GM18870 (cell line): ENCODE results near the gene PLCB1.
"Not testable (repeated sequence)": the region's sequence is repeated elsewhere in the genome, so short reads cannot be mapped to it uniquely, and the experiment has no call there.

ENCODE experiments used
- ATAC-seq: cut with Tn5 transposase; IDR thresholded peaks from one replicate; pipeline ENCODE4 v1.9.1; 2021; ENCODE audit warnings: moderate library complexity; ENCODE audit not compliant: unreplicated experiment

PLCB1 gene

DNA sequence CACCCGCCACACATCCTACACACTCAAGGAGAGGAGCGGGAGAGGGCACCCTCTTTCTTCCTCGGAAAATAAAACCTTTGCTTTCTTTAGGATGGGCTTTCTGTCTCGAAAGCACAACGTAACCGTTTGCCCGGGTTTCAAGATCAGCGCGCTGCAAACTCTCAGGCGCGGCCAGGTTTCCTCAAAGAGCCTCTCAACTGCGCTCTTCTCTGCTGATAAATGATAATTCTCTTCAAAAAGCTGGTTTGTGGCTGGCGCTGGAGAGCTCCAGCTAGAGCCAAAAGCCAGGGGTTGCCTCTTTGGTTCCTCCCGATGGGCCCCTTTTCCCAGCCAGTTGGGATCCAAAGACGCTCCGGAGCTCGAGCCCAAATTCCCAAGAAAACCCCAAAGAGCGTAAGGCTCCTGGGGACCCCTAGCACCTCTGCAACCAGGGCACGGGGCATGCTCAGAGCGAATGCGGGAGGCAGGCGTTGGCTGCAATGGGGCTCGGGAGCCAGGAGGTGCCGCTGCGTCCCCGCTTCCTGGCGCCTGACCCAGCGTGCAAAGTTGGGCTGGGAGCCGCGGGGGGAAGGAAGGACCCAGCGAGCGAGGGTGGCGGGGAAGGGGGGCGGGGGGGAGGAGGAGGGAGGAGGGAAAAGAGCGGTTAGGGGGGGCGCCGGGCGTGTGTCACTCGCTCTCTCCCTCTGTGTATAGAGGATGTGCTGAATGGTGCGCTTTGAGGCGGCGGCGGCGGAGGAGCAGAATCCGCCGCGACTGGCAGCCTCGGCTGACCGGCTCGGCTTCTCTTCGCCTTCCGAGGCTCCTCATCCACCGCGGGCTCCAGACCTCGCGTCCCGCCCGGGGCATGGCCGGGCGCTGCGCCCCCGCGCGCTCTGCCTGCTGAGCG lies at the start of gene PLCB1:
PLCB1 (plus strand) TSS at position 669 of the 886 bp plus-strand sequence. CDS start 386 bp downstream, outside the sequence.
- ATAC-seq = no peak

DNA sequence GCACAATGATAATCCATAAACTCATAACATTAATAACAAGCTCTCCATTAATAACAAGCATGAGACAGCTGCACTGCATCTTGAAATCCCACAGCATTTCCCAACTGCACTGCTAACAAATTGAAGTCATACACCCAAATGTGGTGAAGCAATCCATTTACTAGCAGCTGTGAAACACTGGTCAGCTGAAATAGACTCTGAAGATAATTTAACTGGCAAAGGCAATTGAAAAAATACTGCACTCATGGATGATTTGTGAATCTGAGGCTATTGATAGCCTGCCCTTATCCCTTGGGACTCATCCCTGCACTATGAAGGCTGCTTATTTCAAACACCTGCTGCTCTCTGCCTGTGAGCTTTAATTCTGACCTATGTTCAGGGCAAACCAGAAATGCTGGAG lies 49.1 kb upstream of the PLCB1 start:
- ATAC-seq = no peak

DNA sequence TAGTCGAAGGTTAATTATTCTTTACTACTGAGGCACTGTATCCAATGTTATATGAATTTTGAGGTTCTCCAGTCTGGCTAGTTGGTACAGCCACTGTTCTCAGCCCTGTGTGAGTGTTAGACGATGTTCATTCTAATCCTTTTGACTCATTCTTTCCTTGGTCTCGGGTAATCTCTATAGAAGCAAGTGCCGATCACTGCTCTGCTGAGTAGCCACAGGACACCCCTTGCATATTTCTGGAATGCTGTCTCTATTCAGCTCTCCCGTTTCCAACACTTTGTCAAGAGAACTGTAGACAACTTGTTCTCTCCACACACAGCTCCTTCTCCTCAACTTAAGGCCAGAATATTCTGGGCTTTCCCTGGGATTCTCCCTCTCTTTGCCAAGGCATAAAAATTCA lies 42.4 kb upstream of the PLCB1 start:
- no peak for ATAC-seq

DNA sequence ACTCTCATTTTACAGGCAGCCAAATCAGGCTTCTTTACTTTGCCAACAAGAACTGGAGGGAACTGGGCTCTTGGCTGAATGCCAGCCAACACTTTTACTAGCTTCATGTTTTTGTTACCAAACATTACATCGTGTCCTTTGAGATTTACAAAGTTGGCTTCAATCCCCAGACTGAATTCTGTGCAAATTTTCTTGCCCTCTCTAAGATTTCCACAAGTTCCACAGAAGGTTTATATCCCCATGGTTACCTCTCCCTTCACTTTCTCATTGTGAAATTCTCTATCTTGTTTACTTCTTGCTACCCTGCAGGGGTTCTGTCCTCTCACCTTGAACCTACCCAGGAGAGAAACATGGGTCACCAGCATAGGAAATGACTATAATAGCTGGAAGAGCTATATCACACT lies 37.6 kb upstream of the PLCB1 start:
- ATAC-seq = no peak

DNA sequence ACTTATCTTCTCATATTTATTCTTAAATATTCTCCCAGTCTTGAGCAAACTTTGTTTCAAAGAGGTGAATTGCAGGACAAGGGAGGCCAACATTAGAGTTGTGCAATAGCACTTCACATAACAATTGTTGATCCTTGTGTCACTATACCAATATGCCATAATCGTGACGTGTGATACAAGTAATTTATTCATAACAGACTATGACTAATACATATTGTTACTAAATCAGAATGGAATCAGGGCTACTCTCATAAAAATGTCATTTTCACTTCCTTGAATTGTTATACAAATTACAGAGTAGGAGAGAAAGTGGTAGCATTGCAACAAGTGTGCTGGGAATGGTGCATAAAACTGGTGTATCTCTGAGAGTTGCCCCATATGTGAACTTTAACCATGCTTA lies 37.2 kb upstream of the PLCB1 start:
- ATAC-seq = no peak

DNA sequence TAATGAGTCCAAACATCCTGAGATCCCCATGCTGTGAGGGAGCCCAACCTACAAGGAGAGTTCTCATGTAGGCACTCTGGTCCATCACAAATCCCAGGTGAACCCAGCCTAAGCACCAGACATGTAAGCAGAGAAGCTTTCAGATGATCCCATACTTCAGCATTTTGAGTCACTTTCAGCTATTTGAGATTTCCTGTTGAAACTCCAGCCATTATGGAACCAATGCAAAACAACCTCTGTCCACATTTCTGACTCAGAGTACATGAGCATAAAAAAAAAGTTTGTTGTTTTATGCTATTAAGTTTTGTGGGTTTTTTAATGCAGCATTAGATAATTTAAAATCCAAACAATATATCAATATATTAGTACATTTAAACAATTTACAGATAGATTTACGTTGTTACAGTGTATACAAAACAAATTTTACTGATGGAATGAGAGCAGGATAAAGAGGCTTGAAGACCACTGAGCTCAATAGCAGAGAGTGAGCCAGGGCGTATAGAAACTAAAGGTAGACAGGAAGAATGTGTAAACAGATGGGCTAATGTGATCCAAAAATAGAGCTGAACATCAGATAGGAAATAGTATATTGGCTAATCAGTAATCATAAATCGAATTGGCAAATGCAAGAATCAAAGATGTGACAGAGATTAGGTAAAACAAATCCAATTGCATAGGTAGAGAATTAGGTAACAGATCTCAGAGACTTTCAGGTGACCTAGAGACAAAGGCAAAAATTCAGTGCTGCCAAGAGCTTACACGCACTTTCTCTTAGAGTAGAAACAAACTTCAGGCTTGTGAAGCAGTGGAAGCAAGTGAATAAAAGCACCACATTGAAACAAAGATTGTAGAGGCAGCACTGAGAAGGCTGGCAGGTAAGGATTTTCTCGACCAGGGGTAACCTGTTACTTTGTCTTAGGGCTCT lies 36.2 kb upstream of the PLCB1 start:
- no peak for ATAC-seq

DNA sequence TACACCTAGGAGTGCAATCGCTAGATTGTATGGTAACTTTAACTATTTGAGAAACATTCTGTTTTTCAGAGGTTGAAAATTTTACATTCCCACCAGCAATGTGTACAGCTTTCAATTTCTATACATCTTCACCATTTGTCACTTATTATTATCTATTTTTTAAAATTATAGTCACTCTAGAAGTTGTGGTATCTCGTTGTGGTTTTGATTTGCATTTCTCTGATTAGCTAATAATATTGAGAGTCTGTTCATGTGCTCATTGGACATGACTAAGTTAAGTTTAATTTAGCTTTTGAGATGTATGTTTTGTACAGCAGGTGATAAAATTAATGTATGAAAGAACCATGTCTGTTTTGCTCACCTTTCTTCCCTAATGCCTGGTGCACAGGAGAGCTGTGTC lies 34.8 kb upstream of the PLCB1 start:
- ATAC-seq = no peak

DNA sequence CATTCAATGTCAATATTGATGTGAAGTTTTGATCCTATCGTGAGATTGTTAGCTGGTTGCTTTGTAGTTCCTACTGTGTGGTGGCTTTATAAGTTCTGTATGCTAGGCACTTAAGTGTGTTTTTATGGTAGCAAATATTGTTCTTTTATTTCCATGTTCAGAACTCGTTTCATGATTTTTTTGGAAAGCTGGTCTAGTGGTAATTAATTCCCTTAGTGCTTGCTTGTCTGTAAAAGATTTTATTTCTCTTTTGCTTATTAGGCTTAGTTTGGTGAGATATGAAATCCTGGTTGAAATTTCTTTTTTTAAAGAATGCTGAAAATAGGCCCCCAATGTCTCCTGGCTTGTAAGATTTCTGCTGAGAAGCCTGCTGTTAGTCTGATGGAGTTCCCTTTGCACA lies 27.8 kb upstream of the PLCB1 start:
- ATAC-seq = no peak

DNA sequence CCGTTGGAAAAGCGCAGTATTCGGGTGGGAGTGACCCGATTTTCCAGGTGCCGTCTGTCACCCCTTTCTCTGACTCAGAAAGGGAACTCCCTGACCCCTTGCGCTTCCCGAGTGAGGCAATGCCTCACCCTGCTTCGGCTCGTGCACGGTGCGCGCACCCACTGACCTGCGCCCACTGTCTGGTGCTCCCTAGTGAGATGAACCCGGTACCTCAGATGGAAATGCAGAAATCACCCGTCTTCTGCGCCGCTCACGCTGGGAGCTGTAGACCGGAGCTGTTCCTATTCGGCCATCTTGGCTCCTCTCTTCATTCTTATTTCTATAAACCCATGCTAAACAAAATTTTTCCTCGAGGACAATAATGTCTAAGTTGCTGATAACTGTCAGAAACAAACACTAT lies 17.5 kb upstream of the PLCB1 start:
- ATAC-seq = not testable (repeated sequence)

DNA sequence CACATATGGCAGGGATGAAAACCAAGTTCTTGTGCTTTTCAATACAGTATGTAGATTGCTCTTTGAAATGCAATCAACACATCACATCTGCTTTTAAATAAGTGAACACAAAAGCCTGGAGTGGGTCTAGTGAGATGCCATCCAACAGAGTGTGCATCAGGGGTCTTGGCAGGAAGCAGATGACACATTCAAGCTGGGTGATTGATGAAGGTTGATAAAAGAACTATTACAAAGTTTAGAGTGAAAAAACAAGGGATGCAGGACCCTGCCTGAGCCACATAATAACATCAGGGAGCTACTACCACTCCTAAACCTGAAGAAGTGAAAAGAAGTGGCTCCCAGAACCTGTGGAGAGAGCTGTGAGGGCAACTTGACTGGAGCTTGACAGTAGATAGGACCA lies 16.6 kb upstream of the PLCB1 start:
- ATAC-seq = no peak

DNA sequence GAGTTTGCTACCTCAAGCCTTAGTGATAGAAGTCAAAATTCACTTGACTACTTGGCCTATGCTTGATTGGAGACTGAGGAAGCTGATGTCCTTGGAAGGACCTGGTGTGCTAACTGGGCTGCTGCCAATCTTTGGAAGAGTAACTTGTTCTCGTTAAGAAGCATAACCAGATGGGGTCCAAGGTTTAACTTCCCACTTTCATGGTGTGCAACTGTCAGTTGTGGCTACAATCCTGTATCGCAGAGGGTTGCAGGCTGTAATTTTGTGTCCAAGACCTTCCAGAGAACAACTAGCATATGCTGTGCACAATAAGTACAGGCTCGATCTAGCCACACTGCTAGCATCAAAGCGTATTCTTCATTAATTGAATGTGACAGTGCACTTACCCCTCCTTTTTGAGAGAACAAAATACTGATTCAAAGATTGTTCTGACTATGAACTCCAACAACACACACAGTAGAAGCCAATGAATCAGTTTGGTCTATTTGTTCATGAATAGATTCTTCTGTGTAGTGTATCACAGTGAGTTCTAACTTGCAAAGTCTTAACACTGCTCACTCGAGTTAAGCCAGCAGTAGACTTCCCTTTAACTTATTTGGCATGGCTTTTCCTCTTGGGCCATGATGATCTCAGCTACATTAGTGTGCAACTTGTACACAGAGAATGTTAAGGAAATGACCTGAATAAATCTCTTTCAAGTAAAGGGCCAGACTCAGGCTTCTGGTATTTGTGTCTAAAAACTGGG lies 15.8 kb upstream of the PLCB1 start:
- no peak for ATAC-seq

DNA sequence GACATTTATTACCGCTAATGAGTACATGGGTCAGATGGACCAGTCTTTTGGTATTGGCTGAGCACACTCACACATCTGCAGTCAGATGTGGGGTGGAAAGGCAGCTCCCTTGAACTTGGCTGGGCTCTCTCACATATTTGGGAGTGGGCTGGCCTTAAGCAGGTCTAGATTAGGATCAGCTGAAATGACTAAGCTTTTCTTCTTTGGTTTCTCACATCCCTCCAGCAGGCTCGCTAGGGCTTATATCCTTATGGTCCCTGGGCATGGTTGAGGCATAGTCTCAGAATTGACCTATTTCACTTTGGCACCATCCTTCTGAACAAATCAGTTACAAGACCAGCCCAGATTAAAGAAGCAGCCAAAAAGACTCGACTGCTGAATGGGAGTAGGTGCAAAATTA lies 14.4 kb upstream of the PLCB1 start:
- ATAC-seq = no peak

DNA sequence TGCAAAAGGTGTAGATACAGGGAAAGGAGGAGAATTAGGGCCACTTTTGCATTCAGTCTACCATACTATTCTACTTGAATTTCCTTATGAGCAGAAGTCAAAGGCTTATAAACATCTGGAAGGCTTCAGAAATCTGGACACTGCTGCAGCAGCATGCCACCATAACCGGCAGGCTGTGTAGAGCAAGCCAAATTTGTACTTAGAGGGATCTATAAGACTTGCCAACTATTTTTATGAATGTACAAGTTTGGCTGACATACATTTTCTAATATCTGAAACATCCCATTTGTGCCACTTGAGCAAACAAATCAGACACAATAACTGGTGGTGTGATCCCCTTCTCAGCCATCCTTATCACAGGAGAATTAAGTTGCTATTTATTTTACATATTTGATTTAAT lies 14.0 kb upstream of the PLCB1 start:
- no peak for ATAC-seq

DNA sequence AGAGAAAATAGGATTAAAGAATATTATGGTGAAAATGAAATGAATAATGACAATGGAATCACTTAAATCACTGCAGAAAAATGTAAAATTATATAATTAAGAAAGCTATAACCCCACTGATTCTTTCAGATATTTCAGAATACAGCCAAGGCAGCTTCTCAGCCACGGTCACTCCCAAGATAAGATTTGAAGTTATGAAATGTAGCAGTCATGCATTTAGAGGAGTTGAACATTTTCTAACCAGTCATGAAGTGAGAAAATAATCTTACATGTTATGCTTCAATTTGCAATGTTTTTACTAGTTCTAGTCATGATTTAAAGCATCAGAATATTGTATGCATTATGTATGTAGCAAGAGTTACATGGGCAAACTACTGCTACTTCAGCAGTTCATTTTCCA lies 13.3 kb upstream of the PLCB1 start:
- ATAC-seq = no peak

DNA sequence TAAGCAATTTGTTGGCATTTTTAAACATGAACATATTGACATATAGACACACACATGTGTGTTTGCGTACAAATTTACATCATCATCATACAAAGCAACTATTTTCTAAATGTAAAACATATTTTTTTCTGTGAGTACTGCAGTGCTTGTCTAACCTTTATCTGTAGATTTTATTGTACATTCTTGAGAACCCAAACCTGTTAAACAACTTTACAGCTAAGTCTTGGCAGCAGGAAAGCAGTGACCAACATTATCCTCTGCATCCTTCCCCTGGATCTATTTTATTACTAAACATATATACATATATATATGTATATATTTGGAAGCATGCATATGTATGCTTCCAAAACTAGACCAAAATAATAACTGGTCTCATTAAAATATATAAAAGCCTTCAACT lies 10.4 kb upstream of the PLCB1 start:
- ATAC-seq = no peak

DNA sequence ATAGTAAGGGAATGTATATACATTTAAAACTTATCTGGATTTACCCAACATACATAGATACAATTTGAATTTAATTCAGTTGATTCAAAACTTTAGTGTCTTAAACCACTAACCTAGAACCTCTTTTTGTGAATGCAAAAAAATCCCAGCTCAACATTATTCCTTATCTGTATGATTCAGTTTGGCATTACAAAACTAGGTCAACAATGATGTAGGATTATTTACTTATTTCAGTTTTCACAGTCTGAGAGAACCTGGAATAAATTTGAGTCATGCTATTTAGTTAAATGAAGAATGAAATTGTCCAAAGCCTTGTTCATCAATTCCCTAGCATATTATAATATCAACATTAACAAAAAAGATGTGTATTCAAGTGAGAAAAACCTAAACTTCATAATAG lies 7.4 kb upstream of the PLCB1 start:
- ATAC-seq = no peak

DNA sequence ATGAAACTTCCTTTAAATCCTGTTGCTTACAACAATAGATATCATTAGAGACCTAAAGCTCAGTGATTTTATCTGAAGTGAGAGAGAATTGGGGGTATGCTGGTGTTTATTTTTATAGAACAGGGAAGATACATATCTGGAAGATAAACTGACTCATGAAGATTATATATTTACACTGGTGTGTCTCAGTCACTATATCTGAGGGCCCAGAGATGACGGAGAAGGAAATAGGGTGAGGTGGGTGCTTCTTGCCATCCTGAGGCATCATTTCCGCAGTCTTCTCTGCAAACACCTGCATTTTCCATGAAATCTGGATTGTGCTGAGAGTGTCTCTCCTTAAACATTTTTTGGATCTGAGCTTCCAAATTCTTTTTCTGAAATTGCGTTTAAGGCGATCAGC lies 5.9 kb upstream of the PLCB1 start:
- ATAC-seq = no peak

DNA sequence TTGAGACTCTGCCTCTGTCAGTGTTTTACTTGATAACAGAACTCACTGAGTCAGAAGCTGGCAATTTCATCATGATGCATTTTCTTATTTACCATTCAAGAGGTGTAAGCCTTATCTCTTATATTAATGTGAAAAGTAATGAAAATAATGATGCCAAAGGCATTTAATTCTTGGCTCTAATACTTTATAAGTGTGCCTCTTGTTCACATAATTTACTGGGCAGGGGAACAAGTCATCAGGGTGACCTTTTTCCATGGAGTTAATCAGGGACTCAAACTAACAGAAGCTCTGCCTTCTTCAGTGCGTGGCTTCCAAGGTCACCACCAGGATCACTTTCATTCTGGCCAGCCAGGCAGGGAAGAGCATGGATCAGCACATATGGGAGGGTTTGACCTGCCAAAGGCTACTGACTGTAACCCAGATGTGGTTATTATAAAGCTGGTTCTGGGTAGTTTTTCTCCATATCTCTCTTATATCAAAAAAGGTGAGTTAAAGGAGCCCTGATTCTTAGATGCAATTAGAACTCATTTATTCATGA lies 5.2 kb upstream of the PLCB1 start:
- no peak for ATAC-seq

DNA sequence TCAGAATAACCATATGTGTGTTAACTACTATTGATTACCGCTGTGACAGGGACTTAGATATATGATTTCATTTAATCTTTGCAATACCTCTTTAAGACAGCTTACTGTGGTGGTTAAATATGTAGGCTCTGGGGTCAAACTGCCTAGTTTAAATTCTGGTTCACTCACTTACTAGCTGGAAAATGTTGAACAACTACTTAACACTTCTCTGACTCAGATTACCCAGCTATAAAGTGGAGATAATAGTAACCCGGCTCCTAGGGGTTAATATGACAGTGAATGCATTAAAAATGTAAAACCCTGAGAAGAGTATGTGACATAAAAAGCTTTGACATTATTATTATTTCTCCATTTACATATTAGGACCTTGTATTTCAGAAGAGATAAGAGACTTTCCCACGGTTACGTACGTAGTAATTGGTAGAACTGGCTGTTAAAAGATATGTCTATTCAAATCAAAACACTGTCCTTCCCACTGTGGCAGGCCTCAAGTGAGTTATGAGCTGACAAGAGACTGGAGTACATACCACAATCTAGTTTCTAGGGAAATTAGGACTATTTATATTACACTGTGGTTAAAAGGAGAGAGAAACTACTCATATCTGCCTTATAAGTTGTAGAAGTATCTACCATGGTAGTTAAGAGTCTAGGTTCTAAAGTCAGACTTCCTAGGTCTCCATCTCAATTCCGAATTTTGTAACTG lies 4.4 kb upstream of the PLCB1 start:
- ATAC-seq = peak; percentile 96

DNA sequence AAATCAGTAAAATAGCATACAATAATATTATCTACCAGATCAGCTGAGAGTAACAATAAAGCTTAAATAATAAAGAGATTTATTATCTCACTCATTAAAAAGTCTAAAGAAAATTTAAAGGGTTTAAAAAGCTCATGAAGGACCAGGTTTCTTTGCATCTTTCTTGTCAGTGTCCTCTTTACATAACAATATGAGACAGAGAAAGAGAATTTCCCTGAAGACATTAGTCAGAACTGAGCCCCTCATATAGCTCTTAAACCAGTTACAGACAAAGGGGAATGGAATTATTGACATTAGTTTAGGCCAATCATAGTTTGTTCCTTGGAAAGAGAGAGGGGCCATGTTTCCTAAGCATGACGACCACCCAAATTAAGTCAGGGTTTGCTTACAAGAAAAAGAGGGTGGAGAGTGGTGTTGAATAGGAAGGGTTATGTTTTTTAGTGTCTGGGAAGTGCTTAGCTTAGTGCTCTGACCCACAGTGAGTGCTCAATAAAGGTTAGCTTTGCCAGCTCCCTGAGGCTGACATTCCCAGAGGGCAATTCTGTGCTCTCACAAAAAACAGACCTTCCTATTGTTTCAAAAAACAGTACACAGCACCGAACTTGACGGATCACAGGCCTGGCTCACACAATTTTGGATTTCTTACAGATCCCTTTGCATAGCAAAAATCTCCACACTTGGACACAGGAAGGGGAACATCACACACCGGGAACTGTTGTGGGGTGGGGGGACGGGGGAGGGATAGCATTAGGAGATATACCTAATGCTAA lies 3.6 kb upstream of the PLCB1 start:
- ATAC-seq = no peak
